Measurements from ENCODE around the gene LIMS2. TPM values are rescaled to one million over a fixed set of nuclear protein-coding genes. Genes with fewer than 3 reads are reported as not detected.

Gene LIMS2
- total RNA-seq, 4 donors from 2014 or later, result 99.2 to 342 (median 175) TPM

DNA sequence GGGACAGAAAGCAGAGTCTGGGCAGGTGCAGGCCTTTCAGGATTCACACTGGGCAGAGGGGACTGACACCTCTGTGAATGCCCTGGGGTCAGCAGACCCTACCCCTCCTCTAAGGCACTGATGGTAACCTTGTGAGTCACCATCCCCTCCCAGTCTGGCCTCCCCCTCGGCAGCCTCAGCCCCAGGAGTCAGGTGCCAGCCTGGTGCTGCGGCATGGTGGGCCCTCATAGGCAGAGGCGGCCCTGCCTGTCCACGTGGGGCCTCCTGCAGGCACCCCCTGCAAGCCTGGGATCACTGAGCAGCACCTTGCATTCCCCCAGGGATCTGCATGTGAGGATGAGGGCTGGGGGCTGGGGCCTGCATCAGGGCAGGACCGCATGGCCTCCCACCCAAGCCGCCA, 34.2 kb downstream of the LIMS2 start:
- no peaks in the 10 kb centered on the region for H3K9me3 ChIP-seq
- H3K4me1 ChIP-seq, result peaks cover 90 to 100% (median 98%) of the 10 kb centered on the region in 4 donors
- TF ChIP-seq POLR2AphosphoS5 (IDR thresholded peaks at IDR 0.05), result no peak
- TF ChIP-seq, protein P1, sequence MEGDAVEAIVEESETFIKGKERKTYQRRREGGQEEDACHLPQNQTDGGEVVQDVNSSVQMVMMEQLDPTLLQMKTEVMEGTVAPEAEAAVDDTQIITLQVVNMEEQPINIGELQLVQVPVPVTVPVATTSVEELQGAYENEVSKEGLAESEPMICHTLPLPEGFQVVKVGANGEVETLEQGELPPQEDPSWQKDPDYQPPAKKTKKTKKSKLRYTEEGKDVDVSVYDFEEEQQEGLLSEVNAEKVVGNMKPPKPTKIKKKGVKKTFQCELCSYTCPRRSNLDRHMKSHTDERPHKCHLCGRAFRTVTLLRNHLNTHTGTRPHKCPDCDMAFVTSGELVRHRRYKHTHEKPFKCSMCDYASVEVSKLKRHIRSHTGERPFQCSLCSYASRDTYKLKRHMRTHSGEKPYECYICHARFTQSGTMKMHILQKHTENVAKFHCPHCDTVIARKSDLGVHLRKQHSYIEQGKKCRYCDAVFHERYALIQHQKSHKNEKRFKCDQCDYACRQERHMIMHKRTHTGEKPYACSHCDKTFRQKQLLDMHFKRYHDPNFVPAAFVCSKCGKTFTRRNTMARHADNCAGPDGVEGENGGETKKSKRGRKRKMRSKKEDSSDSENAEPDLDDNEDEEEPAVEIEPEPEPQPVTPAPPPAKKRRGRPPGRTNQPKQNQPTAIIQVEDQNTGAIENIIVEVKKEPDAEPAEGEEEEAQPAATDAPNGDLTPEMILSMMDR (IDR thresholded peaks at IDR 0.05), result no peak
- no peak for TF ChIP-seq EP300 (IDR thresholded peaks at IDR 0.05)
- no peak for TF ChIP-seq POLR2A (IDR thresholded peaks at IDR 0.05; ENCODE audit: low read depth)

GRCh38 chr2:127640082-127641072, 35.0 kb downstream of the LIMS2 start:
- peaks cover 91 to 100% (median 97%) of the 10 kb centered on the region in 4 donors for H3K4me1 ChIP-seq
- DNase-seq (ENCODE audit: extremely low spot score), result no peak
- intact Hi-C loops (cut with DNase I), result no loop called here
- TF ChIP-seq POLR2AphosphoS5 (IDR thresholded peaks at IDR 0.05), result no peak
- TF ChIP-seq, protein P1 (IDR thresholded peaks at IDR 0.05), result peak in 2 of 3 experiments; percentile 6 to 10
- WGBS, result 78% methylated on average over 17 of the region's 25 CpGs
- H3K27ac ChIP-seq (replicated peaks in 1 of 4), result peak overlapping the region; percentile 64 to 84 (median 80)
- H3K9me3 ChIP-seq, result no peaks in the 10 kb centered on the region
- H3K4me3 ChIP-seq, result no peak overlapping the region
- no peaks in the 10 kb centered on the region for H3K27me3 ChIP-seq
- peaks cover 23 to 81% (median 58%) of the 10 kb centered on the region in 4 donors for H3K36me3 ChIP-seq

More for the DNA sequence above, 34.2 kb downstream of the LIMS2 start:
- H3K27me3 ChIP-seq, result no peaks in the 10 kb centered on the region
- no peak for DNase-seq (ENCODE audit: extremely low spot score)
- no peak overlapping the region for H3K4me3 ChIP-seq
- peaks cover 23 to 81% (median 58%) of the 10 kb centered on the region in 4 donors for H3K36me3 ChIP-seq
- H3K27ac ChIP-seq (replicated peaks in 1 of 4), result peak overlapping the region; percentile 58 to 84 (median 80)
- intact Hi-C loops (cut with DNase I), result no loop called here
- WGBS, result 90% methylated on average over 4 of the region's 6 CpGs

DNA sequence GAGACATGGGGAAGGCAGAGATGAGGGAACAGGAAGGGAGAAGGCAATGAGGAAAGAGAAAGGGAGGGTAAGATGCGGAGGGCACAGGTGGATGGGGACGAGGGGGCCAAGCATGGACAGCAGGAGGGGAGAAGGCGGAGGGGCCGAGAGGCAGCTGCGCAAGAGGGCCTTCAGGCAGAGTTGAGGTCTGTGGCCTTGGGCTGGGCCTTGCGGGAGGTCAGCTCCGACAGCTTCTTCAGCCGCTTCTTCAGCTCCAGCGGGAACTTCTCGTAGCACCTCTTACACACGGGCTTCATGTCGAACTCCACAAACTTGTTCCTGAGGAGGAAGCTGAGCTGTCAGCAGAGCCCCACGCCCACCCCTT, 36.2 kb downstream of the LIMS2 start:
- no peaks in the 10 kb centered on the region for H3K9me3 ChIP-seq
- 87% methylated on average over 13 of the region's 13 CpGs for WGBS
- peaks cover 89 to 100% (median 97%) of the 10 kb centered on the region in 4 donors for H3K4me1 ChIP-seq
- peaks cover 23 to 77% (median 55%) of the 10 kb centered on the region in 4 donors for H3K36me3 ChIP-seq
- TF ChIP-seq POLR2A (IDR thresholded peaks at IDR 0.05; ENCODE audit: low read depth), result no peak
- TF ChIP-seq, protein P1 (IDR thresholded peaks at IDR 0.05), result no peak
- H3K27ac ChIP-seq (replicated peaks in 1 of 4), result peak overlapping the region; percentile 64 to 85 (median 82)
- H3K4me3 ChIP-seq, result no peak overlapping the region
- DNase-seq (ENCODE audit: extremely low spot score), result no peak
- intact Hi-C loops (cut with DNase I), result loop anchor here (10.0 kb wide), 1 partner anchor 114 kb away; the partner anchor contains the start of gene IWS1
- no peaks in the 10 kb centered on the region for H3K27me3 ChIP-seq

- Histone ChIP-seq H3K27me3 (no peaks in the 10 kb centered on the region), H3K9me3 (no peaks in the 10 kb centered on the region), H3K36me3 (peaks cover 23 to 72% (median 52%) of the 10 kb centered on the region in 4 donors), H3K4me1 (peaks cover 89 to 100% (median 97%) of the 10 kb centered on the region in 4 donors), H3K4me3 (no peak overlapping the region), H3K27ac (replicated peaks in 1 of 4) (peak overlapping the region; percentile 64 to 85 (median 82))
- intact Hi-C loops (cut with DNase I), result loop anchor here (10.0 kb wide), 1 partner anchor 114 kb away; the partner anchor contains the start of gene IWS1
- TF ChIP-seq POLR2AphosphoS5 (IDR thresholded peaks at IDR 0.05) (peak in 1 of 2 donors; percentile 52), EP300 (IDR thresholded peaks at IDR 0.05) (no peak)
- no peak for DNase-seq (ENCODE audit: extremely low spot score)
- 67% methylated on average over 19 of the region's 23 CpGs for WGBS
Measured at GRCh38 chr2:127638361-127639110, 36.8 kb downstream of the LIMS2 start.
